Tibial nerve (tissue), 4 donors: ENCODE measurements around the gene BMP7. TPM values are rescaled to one million over a fixed set of nuclear protein-coding genes. Genes with fewer than 3 reads are reported as not detected.

Experiments used
- DNase-seq, 2 donors: peaks; one replicate each; pipeline ENCODE4 v3.0.0-alpha.2; 2019; ENCODE audit warnings: low spot score in 2 of 2
- H3K27ac ChIP-seq, 4 donors: fragments of 200-600 bp; sonication (generic) in 3 of 4; one replicate each; pipeline ENCODE4 v1.5.1; 2017 to 2019; ENCODE audit warnings: mild to moderate bottlenecking in 1 of 4
- H3K27me3 ChIP-seq, 2 donors: fragments of 200-600 bp; sonication (generic) in 1 of 2; one replicate each; pipeline versions ENCODE4 v1.5.1 to v1.6.0; 2017 to 2019
- H3K36me3 ChIP-seq, 3 donors: fragments of 200-600 bp; sonication (generic); one replicate each; pipeline ENCODE4 v1.5.1; 2018 to 2019
- H3K4me1 ChIP-seq, 4 donors: fragments of 200-600 bp; sonication (generic) in 3 of 4; one replicate each; pipeline ENCODE4 v1.5.1; 2017 to 2019
- H3K4me3 ChIP-seq, 4 donors: fragments of 200-600 bp; sonication (generic) in 3 of 4; one replicate each; pipeline ENCODE4 v1.5.1; 2017 to 2019; ENCODE audit warnings: mild to moderate bottlenecking in 1 of 4, moderate library complexity in 1 of 4
- H3K9me3 ChIP-seq, 4 donors: fragments of 200-600 bp; sonication (generic) in 3 of 4; one replicate each; pipeline ENCODE4 v1.5.1; 2017 to 2019
- CTCF ChIP-seq, 5 experiments: fragments of 200-600 bp in 3 of 5; fragments of 450-650 bp in 2 of 5; sonication (generic) in 3 of 5; IDR thresholded peaks; one replicate each; pipeline ENCODE4 v1.5.1; 2016 to 2019; ENCODE audit warnings: antibody characterized with exemption in 5 of 5, mild to moderate bottlenecking in 3 of 5, moderate library complexity in 2 of 5
- EP300 ChIP-seq, 2 donors: sonication (generic); formaldehyde crosslinking; IDR thresholded peaks; one replicate each; pipeline ENCODE4 v1.6.1; 2017; ENCODE audit warnings: antibody characterized with exemption in 2 of 2, mild to moderate bottlenecking in 1 of 2
- POLR2A ChIP-seq, 2 donors: fragments of 450-650 bp; IDR thresholded peaks; one replicate each; pipeline ENCODE4 v1.6.1; 2017; ENCODE audit warnings: antibody characterized with exemption in 2 of 2, mild to moderate bottlenecking in 2 of 2, moderate library complexity in 2 of 2
- WGBS, 2 donors: methylation state at CpG; one replicate each; pipeline ENCODE4 v1.1.5; 2018; 5-methylcytosine and 5-hydroxymethylcytosine counted together
- total RNA-seq, 4 donors: library from RNA; depleted of rRNA; stranded (reverse); fragments of >200 nt; gene quantifications; one replicate each; pipeline ENCODE4 v1.1.0, GENCODE V29; 2016

BMP7 gene
- total RNA-seq, 4 donors from 2014 or later: 11.7 to 14.2 (median 13.4) TPM

DNA sequence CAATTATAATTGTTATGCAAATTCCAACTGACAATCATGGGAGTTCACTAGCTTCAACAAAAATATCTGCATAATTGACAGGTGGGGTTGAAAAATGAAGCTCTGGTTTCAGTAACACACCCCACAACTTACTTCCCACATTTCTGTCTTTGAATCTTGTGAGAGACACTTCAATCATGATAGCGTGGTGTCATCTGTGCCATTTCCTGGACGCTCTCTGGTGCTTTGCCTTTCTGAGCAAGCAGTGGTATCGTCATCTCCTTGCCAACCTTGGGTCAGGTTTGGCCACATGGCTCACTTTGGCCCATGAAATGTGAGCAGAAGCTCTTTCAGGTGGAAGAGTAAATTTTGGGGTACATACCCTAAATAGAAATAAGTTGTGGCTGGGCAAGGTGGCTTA lies 10.2 kb downstream of the BMP7 start:
- H3K9me3 ChIP-seq: no peaks in the 10 kb centered on the region
- no peak for DNase-seq
- no peak overlapping the region for H3K4me3 ChIP-seq
- WGBS, 2 donors: 82 to 93% methylated on average over 3 of the region's 3 CpGs
- peaks cover 0 to 21% of the 10 kb centered on the region in 2 donors for H3K27me3 ChIP-seq
- TF ChIP-seq EP300 (IDR thresholded peaks at IDR 0.05) (no peak), POLR2A (IDR thresholded peaks at IDR 0.05) (no peak), CTCF (IDR thresholded peaks at IDR 0.05) (no peak)
- H3K36me3 ChIP-seq: no peaks in the 10 kb centered on the region
- peak overlapping the region in 3 of 4 donors; percentile 1 to 34 (median 3) for H3K27ac ChIP-seq
- peaks cover 0 to 40% (median 16%) of the 10 kb centered on the region in 4 donors for H3K4me1 ChIP-seq

GRCh38 chr20:57255183-57255582 lies 11.3 kb downstream of the BMP7 start:
- TF ChIP-seq EP300 (IDR thresholded peaks at IDR 0.05) (no peak), POLR2A (IDR thresholded peaks at IDR 0.05) (no peak), CTCF (IDR thresholded peaks at IDR 0.05) (no peak)
- WGBS, 2 donors: 92% methylated on average over 1 of the region's 1 CpG
- Histone ChIP-seq H3K4me3 (no peak overlapping the region), H3K4me1 (peaks cover 0 to 30% (median 12%) of the 10 kb centered on the region in 4 donors), H3K27ac (no peak overlapping the region), H3K27me3 (peaks cover 0 to 10% of the 10 kb centered on the region in 2 donors), H3K36me3 (no peaks in the 10 kb centered on the region), H3K9me3 (no peaks in the 10 kb centered on the region)
- no peak for DNase-seq

GRCh38 chr20:57252559-57253162 lies 13.8 kb downstream of the BMP7 start:
- Histone ChIP-seq H3K36me3 (no peaks in the 10 kb centered on the region), H3K4me1 (peaks cover 0 to 9% (median 4%) of the 10 kb centered on the region in 4 donors), H3K27ac (no peak overlapping the region), H3K4me3 (no peak overlapping the region), H3K27me3 (peaks cover 0 to 2% of the 10 kb centered on the region in 2 donors), H3K9me3 (peaks cover 0 to 5% (median 0%) of the 10 kb centered on the region in 4 donors)
- 43 to 52% methylated on average over 8 of the region's 8 CpGs for WGBS, 2 donors
- TF ChIP-seq CTCF (IDR thresholded peaks at IDR 0.05) (no peak), EP300 (IDR thresholded peaks at IDR 0.05) (no peak), POLR2A (IDR thresholded peaks at IDR 0.05) (no peak)
- no peak for DNase-seq

GRCh38 chr20:57251949-57252348 lies 14.5 kb downstream of the BMP7 start:
- DNase-seq: no peak
- Histone ChIP-seq H3K9me3 (peaks cover 0 to 5% (median 0%) of the 10 kb centered on the region in 4 donors), H3K27ac (no peak overlapping the region), H3K4me1 (peaks cover 0 to 8% (median under 1%) of the 10 kb centered on the region in 4 donors), H3K36me3 (no peaks in the 10 kb centered on the region), H3K27me3 (peaks cover 0 to 6% of the 10 kb centered on the region in 2 donors), H3K4me3 (no peak overlapping the region)
- no peak for TF ChIP-seq POLR2A (IDR thresholded peaks at IDR 0.05)
- no peak for TF ChIP-seq EP300 (IDR thresholded peaks at IDR 0.05)
- no peak for TF ChIP-seq CTCF (IDR thresholded peaks at IDR 0.05)
- 86% methylated on average over 9 of the region's 9 CpGs for WGBS, 2 donors

DNA sequence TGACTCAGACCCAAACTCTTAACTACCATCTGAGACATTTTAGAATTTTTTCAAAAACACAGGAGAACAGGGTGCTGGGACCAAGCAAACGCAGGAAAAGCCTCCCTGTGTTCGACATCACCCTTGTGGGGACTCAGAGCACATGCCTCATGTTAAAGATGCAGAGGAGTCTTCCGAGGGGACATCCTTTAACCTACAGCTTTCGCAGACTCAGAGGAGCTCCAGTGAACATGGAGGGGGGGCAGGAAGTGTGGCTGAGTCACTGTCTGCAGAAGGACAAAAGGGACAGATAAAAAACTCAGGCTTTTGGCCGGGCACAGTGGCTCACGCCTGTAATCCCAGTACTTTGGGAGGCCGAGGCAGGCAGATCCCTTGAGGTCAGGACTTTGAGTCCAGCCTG lies 15.1 kb downstream of the BMP7 start:
- WGBS, 2 donors: 56 to 68% methylated on average over 6 to 7 of the region's 7 CpGs
- peaks cover 0 to 6% (median 0%) of the 10 kb centered on the region in 4 donors for H3K4me1 ChIP-seq

More for the DNA sequence above, 15.1 kb downstream of the BMP7 start:
- no peak for DNase-seq
- Histone ChIP-seq H3K4me3 (no peak overlapping the region), H3K27ac (peak overlapping the region in 1 of 4 donors; percentile 14), H3K27me3 (peaks cover 0 to 6% of the 10 kb centered on the region in 2 donors), H3K36me3 (no peaks in the 10 kb centered on the region), H3K9me3 (peaks cover 0 to 5% (median 0%) of the 10 kb centered on the region in 4 donors)
- TF ChIP-seq POLR2A (IDR thresholded peaks at IDR 0.05) (no peak), CTCF (IDR thresholded peaks at IDR 0.05) (no peak), EP300 (IDR thresholded peaks at IDR 0.05) (no peak)
